Coronary artery (tissue), 2 donors: ENCODE results near the gene MDM2.
"Not testable (repeated sequence)": the region's sequence is repeated elsewhere in the genome, so short reads cannot be mapped to it uniquely, and the experiment has no call there.

ENCODE experiments used
- DNase-seq: peaks from one replicate; pipeline ENCODE4 v3.0.0-alpha.2; 2017; ENCODE audit warnings: low spot score
- H3K27ac ChIP-seq, 2 donors: fragments of 200-600 bp; sonication (generic); one replicate each; pipeline ENCODE4 v1.5.1; 2016 to 2019
- H3K4me3 ChIP-seq: fragments of 200-600 bp; sonication (generic); 2 replicates; pipeline ENCODE4 v1.5.1; 2016; ENCODE audit warnings: mild to moderate bottlenecking, moderate library complexity
- CTCF ChIP-seq: fragments of 200-600 bp; sonication (generic); IDR thresholded peaks from one replicate; pipeline ENCODE4 v1.5.1; 2019; ENCODE audit warnings: antibody characterized with exemption

The MDM2 gene

GRCh38 chr12:68798882-68799234, 9.1 kb upstream of the MDM2 start:
- no peak for DNase-seq
- Histone ChIP-seq H3K4me3 (no peak overlapping the region), H3K27ac (no peak overlapping the region)
- no peak for TF ChIP-seq CTCF

- H3K27ac ChIP-seq: no peak overlapping the region
- DNase-seq: no peak
- no peak for TF ChIP-seq CTCF
- no peak overlapping the region for H3K4me3 ChIP-seq
Measured at GRCh38 chr12:68800294-68800693, 7.7 kb upstream of the MDM2 start.

GRCh38 chr12:68801124-68801523, 6.9 kb upstream of the MDM2 start:
- not testable (repeated sequence) for H3K27ac ChIP-seq, DNase-seq

GRCh38 chr12:68802372-68802745, 5.6 kb upstream of the MDM2 start:
- not testable (repeated sequence) for H3K27ac ChIP-seq, DNase-seq, H3K4me3 ChIP-seq

More at GRCh38 chr12:68801124-68801523, 6.9 kb upstream of the MDM2 start:
- not testable (repeated sequence) for H3K4me3 ChIP-seq

- not testable (repeated sequence) for H3K4me3 ChIP-seq, H3K27ac ChIP-seq, DNase-seq
Measured at GRCh38 chr12:68802911-68803651, 4.9 kb upstream of the MDM2 start.

- Histone ChIP-seq H3K4me3 (no peak overlapping the region), H3K27ac (no peak overlapping the region)
- no peak for TF ChIP-seq CTCF
- DNase-seq: no peak
Measured at GRCh38 chr12:68803948-68804656, 3.9 kb upstream of the MDM2 start.

- DNase-seq: no peak
- TF ChIP-seq CTCF: no peak
- no peak overlapping the region for H3K27ac ChIP-seq
- no peak overlapping the region for H3K4me3 ChIP-seq
Measured at GRCh38 chr12:68804657-68805591, 3.1 kb upstream of the MDM2 start.

- TF ChIP-seq CTCF: no peak
- Histone ChIP-seq H3K4me3 (no peak overlapping the region), H3K27ac (no peak overlapping the region)
- no peak for DNase-seq
Measured at GRCh38 chr12:68805592-68806120, 2.3 kb upstream of the MDM2 start.
